BLaER1 (cell line): ENCODE results near the gene WASHC2A.
"Not testable (repeated sequence)": the region's sequence is repeated elsewhere in the genome, so short reads cannot be mapped to it uniquely, and the experiment has no call there.

Experiments
- H3K27ac ChIP-seq: shearing (Covaris generic); formaldehyde crosslinking; 2 replicates; pipeline ENCODE4 v1.8.1; 2022
- H3K27me3 ChIP-seq: shearing (Covaris generic); formaldehyde crosslinking; 2 replicates; pipeline ENCODE4 v1.8.1; 2022
- H3K36me3 ChIP-seq: shearing (Covaris generic); formaldehyde crosslinking; 2 replicates; pipeline ENCODE4 v1.8.1; 2022
- H3K4me1 ChIP-seq: shearing (Covaris generic); formaldehyde crosslinking; 2 replicates; pipeline ENCODE4 v1.8.1; 2022
- H3K4me2 ChIP-seq: shearing (Covaris generic); formaldehyde crosslinking; 2 replicates; pipeline ENCODE4 v1.8.1; 2022
- H3K4me3 ChIP-seq: shearing (Covaris generic); formaldehyde crosslinking; 2 replicates; pipeline ENCODE4 v1.8.1; 2022
- H3K9ac ChIP-seq: shearing (Covaris generic); formaldehyde crosslinking; 2 replicates; pipeline ENCODE4 v1.8.1; 2022
- H3K9me3 ChIP-seq: shearing (Covaris generic); formaldehyde crosslinking; 2 replicates; pipeline ENCODE4 v1.8.1; 2022
- H4K20me1 ChIP-seq: shearing (Covaris generic); formaldehyde crosslinking; 2 replicates; pipeline ENCODE4 v1.8.1; 2022
- Cebpa-rat ChIP-seq: shearing (Covaris generic); IDR thresholded peaks from 2 replicates; pipeline ENCODE4 v1.8.1; 2022

WASHC2A gene, protein sequence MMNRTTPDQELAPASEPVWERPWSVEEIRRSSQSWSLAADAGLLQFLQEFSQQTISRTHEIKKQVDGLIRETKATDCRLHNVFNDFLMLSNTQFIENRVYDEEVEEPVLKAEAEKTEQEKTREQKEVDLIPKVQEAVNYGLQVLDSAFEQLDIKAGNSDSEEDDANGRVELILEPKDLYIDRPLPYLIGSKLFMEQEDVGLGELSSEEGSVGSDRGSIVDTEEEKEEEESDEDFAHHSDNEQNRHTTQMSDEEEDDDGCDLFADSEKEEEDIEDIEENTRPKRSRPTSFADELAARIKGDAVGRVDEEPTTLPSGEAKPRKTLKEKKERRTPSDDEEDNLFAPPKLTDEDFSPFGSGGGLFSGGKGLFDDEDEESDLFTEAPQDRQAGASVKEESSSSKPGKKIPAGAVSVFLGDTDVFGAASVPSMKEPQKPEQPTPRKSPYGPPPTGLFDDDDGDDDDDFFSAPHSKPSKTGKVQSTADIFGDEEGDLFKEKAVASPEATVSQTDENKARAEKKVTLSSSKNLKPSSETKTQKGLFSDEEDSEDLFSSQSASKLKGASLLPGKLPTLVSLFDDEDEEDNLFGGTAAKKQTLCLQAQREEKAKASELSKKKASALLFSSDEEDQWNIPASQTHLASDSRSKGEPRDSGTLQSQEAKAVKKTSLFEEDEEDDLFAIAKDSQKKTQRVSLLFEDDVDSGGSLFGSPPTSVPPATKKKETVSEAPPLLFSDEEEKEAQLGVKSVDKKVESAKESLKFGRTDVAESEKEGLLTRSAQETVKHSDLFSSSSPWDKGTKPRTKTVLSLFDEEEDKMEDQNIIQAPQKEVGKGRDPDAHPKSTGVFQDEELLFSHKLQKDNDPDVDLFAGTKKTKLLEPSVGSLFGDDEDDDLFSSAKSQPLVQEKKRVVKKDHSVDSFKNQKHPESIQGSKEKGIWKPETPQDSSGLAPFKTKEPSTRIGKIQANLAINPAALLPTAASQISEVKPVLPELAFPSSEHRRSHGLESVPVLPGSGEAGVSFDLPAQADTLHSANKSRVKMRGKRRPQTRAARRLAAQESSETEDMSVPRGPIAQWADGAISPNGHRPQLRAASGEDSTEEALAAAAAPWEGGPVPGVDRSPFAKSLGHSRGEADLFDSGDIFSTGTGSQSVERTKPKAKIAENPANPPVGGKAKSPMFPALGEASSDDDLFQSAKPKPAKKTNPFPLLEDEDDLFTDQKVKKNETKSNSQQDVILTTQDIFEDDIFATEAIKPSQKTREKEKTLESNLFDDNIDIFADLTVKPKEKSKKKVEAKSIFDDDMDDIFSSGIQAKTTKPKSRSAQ (N-terminal part only)

DNA sequence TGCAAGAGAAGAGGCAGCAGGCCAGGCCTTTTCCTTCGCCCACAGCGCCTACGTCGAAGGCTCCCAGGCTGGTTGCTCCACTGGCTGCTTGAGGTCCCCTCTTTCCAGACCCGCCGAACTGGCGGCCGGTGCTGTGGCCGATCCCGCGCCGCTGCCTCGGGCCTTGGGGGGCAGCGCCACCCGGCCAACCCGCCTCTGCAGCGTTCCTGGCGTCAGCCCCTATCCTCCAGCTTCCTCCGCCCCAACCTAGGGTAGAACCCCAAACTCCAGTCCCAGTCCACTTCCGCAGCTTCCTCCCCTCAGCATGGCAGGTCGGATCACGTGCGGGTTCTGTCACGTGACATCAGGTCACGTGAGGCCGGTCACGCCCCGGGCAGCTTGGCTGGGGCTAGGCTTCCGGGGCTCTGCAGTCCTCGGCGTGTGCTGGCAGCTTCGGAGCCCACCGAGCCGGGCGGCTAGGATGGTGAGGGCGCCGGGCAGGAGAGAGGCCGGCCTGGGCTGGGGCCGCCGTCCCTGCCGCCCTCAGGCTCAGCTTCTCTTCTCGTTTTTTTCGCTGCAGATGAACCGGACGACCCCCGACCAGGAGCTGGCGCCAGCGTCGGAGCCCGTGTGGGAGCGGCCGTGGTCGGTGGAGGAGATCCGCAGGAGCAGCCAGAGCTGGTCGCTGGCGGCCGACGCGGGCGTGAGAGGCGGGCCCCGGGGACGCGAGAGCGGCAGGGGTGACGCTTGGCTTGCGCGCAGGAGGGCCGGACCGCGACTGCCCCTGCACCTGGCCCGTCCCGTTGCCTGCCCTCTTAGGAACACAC is at the start of gene WASHC2A:
Gene WASHC2A, plus strand, starts transcription at position 409 of the 806 bp plus-strand sequence. Its CDS starts 52 bp downstream, at position 461.
- Histone ChIP-seq H3K4me3 (peak within 1 kb of the TSS; percentile 76), H3K27ac (peak within 1 kb of the TSS; percentile 38; the same call in 1 of the 2 replicates), H3K4me2 (peak within 1 kb of the TSS; percentile 65), H3K9ac (peak within 1 kb of the TSS; percentile 71; the same call in 1 of the 2 replicates)
- not testable (repeated sequence) for H3K9me3 ChIP-seq, H3K4me1 ChIP-seq, H4K20me1 ChIP-seq, H3K27me3 ChIP-seq, H3K36me3 ChIP-seq

DNA sequence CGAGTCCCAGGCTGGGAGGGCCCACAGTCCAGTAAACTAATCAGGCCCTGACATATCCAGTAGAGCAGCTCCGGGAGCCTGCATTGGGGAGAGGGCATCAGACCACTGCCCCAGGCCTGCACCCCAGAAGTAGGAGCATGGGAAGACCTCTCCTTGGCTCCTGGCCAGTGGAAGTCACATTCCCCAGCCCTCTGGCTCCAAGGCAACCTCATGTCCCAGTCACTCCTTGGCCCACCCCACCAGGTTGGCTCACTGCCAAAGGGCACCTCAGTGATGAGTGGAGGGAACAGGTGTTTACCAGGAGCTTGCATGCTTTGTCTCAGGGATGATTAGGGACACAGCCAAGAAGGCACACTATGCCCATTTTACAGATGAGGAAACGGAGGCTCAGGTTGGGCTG is 48.5 kb upstream of the WASHC2A start:
- H3K9ac ChIP-seq, H3K27me3 ChIP-seq, H4K20me1 ChIP-seq, H3K27ac ChIP-seq, H3K36me3 ChIP-seq, H3K4me3 ChIP-seq, H3K4me2 ChIP-seq, H3K4me1 ChIP-seq, H3K9me3 ChIP-seq: not testable (repeated sequence)

DNA sequence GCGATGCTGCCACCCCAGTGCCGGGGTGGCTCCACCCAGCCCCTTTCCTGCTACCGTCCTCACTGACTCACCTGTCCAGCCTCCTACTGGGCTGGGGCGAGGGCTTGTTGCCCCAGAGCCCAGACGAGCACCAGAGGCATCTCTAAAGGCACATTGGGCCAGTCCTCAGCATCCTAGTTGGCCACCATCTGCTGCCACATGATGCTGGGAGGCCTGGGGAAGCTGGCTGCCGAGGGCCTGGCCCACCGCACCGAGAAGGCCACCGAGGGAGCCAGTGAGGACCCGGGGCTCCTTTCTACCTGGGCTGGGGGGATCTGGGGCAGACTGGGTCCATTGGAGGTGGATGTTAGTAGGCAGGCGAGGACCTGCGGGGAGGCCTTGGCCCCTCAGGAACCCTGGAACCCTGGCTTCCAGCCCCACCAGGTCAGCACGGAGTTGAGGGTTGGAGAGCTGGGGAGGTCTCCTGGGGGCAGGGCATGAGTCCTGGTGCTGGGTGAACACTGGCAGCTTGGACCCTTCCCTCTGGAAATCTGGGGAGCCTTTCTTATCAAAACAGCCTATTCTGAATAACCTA is 47.2 kb upstream of the WASHC2A start:
- not testable (repeated sequence) for H3K27me3 ChIP-seq, H3K27ac ChIP-seq

DNA sequence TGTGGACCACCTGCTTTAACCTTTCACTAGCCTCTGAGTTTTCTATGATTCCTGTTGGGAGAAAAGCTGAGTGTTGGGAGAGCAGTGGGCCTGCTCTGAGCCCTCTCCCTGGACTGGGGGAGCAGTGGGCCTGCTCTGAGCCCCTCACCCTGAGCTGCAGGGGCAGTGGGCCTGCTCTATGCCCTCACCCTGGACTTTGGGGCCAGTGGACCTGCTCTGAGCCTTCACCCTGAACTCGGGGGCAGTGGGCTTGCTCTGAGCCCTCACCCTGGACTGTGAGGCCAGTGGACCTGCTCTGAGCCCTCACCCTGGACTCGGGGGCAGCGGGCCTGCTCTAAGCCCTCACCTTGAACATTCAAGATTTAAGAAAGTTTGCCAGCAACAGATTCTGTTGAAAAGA is 46.1 kb upstream of the WASHC2A start:
- no peak overlapping the region for H3K27ac ChIP-seq
- no peaks in the 10 kb centered on the region for H3K4me1 ChIP-seq
- no peak overlapping the region for H3K4me2 ChIP-seq
- H3K36me3 ChIP-seq, result no peaks in the 10 kb centered on the region
- no peak overlapping the region for H3K9ac ChIP-seq
- H3K27me3 ChIP-seq, result no peaks in the 10 kb centered on the region
- TF ChIP-seq Cebpa-rat, result no peak
- no peak overlapping the region for H3K4me3 ChIP-seq
- no peaks in the 10 kb centered on the region for H3K9me3 ChIP-seq
- H4K20me1 ChIP-seq, result no peaks in the 10 kb centered on the region

More for the DNA sequence above, 47.2 kb upstream of the WASHC2A start:
- H3K36me3 ChIP-seq, H3K4me3 ChIP-seq, H3K9me3 ChIP-seq, H4K20me1 ChIP-seq, H3K4me1 ChIP-seq, H3K4me2 ChIP-seq, H3K9ac ChIP-seq: not testable (repeated sequence)

DNA sequence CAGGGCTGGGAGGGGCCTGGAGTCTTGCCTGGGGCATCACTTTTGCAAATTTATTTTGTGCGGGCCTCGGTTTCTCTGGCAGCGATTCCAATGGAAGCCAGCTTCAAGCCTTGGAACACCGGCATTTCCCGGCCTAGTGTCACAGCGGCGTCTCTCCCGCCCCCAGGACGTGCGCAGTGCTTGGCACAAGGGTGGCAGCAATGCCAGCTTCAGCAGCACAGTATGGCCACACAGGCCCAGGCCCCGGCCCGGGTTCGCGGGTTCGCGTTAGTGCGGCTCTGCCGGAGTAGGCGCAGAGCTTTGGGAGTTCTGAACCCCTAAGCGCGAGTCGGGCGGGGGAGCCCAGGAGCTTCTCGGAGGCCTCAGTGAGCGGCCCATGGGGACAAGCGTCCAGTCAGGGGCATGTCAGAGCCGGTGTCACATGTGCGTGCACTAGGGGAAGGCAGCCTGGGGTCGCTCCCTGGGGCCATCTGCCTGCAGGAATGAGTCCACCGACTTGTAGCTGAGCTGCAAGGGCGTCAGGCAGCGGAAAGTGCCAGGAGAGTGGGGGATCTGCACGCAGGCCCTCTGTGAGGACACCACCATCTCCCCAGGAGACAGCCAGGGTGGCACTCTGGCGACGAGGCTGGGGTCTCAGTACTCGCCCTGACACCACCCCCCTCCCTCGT is 42.9 kb upstream of the WASHC2A start:
- not testable (repeated sequence) for H3K4me1 ChIP-seq, H3K27ac ChIP-seq, H3K9ac ChIP-seq, H3K9me3 ChIP-seq, H4K20me1 ChIP-seq, H3K36me3 ChIP-seq, H3K27me3 ChIP-seq, H3K4me3 ChIP-seq, H3K4me2 ChIP-seq

DNA sequence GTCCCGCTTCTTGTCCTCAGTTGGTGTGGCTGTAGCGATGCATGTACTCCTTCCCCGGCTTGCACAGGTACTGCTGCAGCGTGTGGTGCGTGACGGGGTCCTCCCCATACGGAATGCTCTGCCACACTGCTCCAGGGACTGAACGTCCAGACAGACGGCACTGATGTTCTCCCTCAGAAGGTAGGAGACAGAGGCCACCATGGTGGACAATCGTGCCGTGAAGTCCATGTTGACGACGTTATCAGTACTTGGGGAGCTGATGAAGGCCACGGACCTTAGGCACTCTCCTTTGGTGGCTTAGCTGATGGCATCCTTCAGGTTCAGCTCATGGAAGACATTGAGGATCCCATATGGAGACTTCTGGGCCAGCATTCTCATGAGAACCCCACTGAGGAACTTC is 42.1 kb upstream of the WASHC2A start:
- Histone ChIP-seq H3K36me3 (no peaks in the 10 kb centered on the region), H3K4me3 (no peak overlapping the region), H3K9me3 (no peaks in the 10 kb centered on the region), H3K27me3 (no peaks in the 10 kb centered on the region), H4K20me1 (no peaks in the 10 kb centered on the region), H3K27ac (no peak overlapping the region), H3K4me2 (no peak overlapping the region), H3K9ac (no peak overlapping the region), H3K4me1 (no peaks in the 10 kb centered on the region)
- no peak for TF ChIP-seq Cebpa-rat

DNA sequence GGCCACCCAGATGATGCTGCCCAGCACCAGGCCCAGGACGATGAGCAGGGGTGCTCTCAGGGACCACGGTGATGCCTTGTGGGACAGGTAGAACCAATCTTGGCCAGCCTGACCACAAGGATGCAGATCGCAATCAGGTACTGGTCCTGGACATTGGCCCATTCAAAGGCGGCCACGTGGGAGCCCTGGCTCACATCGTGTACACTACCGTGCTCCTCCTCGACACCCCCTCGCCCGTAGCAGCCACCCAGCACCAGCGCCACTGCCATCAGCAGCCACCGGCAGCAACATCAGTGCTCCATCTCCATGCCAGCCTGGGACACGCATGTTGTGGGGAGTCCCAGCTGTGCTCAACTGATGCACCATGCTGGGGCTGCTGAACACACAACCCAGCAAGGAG is 40.6 kb upstream of the WASHC2A start:
- Histone ChIP-seq H3K9ac (no peak overlapping the region), H3K4me1 (no peaks in the 10 kb centered on the region), H3K4me2 (no peak overlapping the region), H3K27ac (no peak overlapping the region), H3K27me3 (no peaks in the 10 kb centered on the region), H3K4me3 (no peak overlapping the region), H3K9me3 (no peaks in the 10 kb centered on the region), H3K36me3 (no peaks in the 10 kb centered on the region), H4K20me1 (no peaks in the 10 kb centered on the region)
- TF ChIP-seq Cebpa-rat, result no peak

DNA sequence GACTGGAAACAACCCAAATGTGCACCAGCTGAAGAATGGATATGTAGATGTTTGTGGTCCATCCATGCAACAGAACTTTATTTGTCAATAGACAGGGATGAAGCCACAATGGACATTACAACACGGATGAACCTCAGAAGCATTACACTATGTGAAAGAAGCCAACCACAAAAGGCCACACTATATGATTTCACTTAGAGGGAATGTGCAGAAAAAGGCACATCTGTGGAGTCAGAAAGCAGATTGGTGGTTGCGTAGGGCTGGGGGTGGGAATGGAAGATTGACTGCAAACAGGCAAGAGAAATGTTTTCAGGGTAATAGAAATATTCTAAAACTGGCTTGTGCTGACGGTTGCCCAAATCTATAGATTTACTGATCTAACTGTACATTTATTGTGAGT is 34.3 kb upstream of the WASHC2A start:
- no peak overlapping the region for H3K4me2 ChIP-seq
- no peaks in the 10 kb centered on the region for H4K20me1 ChIP-seq
- H3K9me3 ChIP-seq, result no peaks in the 10 kb centered on the region
- H3K36me3 ChIP-seq, result no peaks in the 10 kb centered on the region
- H3K4me1 ChIP-seq, result no peaks in the 10 kb centered on the region
- H3K9ac ChIP-seq, result no peak overlapping the region
- H3K4me3 ChIP-seq, result no peak overlapping the region
- no peak for TF ChIP-seq Cebpa-rat
- H3K27ac ChIP-seq, result no peak overlapping the region
- H3K27me3 ChIP-seq, result no peaks in the 10 kb centered on the region

DNA sequence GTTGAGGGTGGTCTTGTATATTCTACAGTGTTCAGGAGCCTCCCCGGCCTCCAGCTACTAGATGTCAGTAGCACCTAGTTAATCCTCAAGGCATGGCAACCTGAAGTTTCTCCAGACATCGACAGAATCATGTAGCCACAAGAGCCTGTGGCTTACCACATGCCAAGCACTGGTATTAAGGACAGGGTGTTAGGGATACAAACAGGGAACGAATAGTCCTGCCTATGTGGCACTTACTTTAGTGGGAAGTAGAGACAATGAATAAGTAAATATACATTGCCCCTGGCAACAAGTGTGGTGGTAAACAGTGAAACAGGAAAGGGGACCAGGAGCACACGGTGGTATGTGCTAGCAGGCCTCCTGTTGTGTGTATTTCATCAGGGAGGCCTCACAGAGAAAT is 32.4 kb upstream of the WASHC2A start:
- H4K20me1 ChIP-seq, H3K4me3 ChIP-seq, H3K27me3 ChIP-seq, H3K4me2 ChIP-seq, H3K9me3 ChIP-seq, H3K4me1 ChIP-seq, H3K9ac ChIP-seq, H3K27ac ChIP-seq, H3K36me3 ChIP-seq: not testable (repeated sequence)
